Measurements from ENCODE around the gene SAPCD2.
A peak's percentile ranks its signal among the peaks of the same experiment; 100 is the strongest.

Gene SAPCD2

DNA sequence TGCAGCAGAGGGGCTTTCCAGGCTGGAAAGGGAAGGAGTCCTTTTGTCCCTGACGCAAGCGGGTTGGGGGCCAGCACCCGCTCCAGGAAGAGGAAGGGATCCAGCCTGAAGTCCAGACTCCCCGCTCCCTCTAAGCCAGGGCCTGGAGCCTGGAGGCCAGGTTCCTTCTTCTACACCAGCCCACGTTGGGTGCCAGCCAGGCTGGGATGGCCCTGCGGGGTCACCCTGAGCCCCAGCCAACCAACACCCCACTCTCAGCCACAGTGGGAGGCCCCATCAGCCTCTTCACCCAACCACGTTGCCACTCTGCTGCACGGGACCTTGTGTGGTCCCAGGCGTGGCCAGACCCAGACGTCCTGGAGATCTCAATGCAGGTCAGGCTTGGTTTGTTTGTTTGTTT lies 37.5 kb downstream of the SAPCD2 start:
- in situ Hi-C loops (cut with HindIII; ENCODE audit: low sequenced_read_pairs) = loop anchor here (25.0 kb wide), 1 partner anchor 246 kb away; the partner anchor contains the start of genes CCDC183 and TMEM141
- no peak overlapping the region for H3K4me3 ChIP-seq (ENCODE audit: low read depth, low read length)
- DNase-seq (ENCODE audit: low read depth) = no peak
- TF ChIP-seq, protein P1, sequence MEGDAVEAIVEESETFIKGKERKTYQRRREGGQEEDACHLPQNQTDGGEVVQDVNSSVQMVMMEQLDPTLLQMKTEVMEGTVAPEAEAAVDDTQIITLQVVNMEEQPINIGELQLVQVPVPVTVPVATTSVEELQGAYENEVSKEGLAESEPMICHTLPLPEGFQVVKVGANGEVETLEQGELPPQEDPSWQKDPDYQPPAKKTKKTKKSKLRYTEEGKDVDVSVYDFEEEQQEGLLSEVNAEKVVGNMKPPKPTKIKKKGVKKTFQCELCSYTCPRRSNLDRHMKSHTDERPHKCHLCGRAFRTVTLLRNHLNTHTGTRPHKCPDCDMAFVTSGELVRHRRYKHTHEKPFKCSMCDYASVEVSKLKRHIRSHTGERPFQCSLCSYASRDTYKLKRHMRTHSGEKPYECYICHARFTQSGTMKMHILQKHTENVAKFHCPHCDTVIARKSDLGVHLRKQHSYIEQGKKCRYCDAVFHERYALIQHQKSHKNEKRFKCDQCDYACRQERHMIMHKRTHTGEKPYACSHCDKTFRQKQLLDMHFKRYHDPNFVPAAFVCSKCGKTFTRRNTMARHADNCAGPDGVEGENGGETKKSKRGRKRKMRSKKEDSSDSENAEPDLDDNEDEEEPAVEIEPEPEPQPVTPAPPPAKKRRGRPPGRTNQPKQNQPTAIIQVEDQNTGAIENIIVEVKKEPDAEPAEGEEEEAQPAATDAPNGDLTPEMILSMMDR (IDR thresholded peaks at IDR 0.05; ENCODE audit: low read depth, low read length, missing control alignments) = no peak

DNA sequence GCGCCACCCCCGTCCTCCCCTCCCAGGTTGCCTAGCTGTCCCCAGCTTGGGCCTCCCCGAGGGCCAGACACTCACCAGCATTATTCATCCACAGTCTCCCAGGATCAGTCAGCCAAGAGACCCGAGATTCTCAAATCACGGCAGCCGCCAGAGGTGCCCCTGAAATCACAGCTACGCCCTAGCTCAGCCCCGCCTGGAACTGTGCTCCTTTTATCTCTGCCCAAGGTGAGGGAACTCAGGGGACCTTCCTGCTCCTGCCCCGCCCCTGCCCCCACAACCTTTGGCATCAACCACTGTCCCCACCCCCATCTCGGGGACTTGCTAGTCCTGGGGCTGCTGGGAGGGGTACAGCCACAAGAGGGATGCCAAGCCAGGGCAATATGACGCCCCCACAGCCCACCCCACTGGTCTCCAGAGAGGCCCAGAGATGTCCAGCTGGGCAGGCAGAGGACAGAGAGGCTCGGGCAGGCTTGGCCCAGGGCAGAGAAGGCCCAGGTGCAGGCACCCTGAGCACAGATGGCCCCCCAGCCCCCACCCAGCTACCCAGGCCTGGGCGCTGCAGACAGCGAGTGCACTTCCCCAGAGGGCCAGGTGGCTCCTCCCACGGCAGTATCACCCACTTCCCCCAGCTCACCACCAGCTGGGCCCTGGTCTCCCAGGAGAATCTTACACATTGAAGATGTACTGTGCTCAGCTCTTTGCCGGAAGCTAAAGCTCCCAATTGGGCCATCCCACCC lies 38.3 kb downstream of the SAPCD2 start, which contains the start of gene FUT7:
Gene FUT7, minus strand, starts transcription at position 185 of the 737 bp plus-strand sequence. Its CDS starts 97 bp downstream, at position 88.
- H3K4me3 ChIP-seq (ENCODE audit: low read depth, low read length) = no peak within 1 kb of the TSS
- DNase-seq (ENCODE audit: low read depth) = no peak
- TF ChIP-seq, protein P1 (IDR thresholded peaks at IDR 0.05; ENCODE audit: low read depth, low read length, missing control alignments) = no peak
- in situ Hi-C loops (cut with HindIII; ENCODE audit: low sequenced_read_pairs) = loop anchor here (25.0 kb wide), 1 partner anchor 245 kb away; the partner anchor contains the start of genes CCDC183 and TMEM141

DNA sequence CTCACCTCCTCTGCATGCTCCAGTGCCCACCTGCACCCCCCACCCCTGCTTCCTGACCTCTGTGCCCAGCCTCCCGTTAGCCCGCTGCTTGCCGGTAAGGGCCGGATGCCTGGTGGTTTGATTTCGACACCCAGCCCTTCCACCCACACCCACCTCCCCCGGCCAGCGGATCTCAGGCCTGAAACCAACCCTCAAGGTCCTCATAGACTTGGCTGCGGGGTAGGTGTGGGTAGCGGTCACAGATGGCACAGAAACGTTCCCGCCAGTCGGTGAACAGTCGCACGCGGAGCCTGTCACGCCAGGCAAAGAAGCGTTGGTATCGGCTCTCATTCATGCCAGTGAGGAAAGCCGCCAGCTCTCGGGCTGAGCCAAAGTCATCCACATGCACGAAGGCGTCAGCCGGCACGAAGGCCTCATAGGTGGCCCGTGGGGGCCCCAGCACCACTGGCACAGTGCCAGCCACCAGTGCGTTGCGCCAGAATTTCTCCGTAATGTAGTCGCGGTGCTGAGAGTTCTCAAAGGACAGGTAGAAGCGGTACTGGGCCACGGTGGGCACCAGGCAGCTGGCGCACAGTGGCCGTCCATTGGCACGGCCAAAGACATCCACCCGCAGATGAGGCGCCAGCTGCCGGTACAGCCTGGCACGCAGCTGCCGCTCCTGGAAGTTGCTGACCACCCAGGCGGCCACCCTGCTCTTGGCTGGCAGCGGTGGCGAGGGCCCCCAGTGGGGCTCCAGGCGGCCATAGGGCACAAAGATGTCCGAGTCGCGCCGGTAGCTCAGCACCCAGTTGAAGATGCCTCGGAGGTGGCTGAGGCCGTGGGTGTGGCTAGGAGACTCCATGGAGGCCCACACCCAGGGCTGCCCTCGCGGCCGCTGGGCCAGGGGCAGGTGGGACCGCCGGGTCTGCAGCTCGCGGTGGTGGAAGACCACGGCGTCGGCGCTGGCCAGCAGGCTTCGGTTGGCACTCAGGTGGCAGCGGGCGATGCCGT lies 39.5 kb downstream of the SAPCD2 start:
- TF ChIP-seq, protein P1 (IDR thresholded peaks at IDR 0.05; ENCODE audit: low read depth, low read length, missing control alignments) = no peak
- no peak overlapping the region for H3K4me3 ChIP-seq (ENCODE audit: low read depth, low read length)
- in situ Hi-C loops (cut with HindIII; ENCODE audit: low sequenced_read_pairs) = loop anchor here (25.0 kb wide), 1 partner anchor 244 kb away; the partner anchor contains the start of genes CCDC183 and TMEM141
- DNase-seq (ENCODE audit: low read depth) = no peak

DNA sequence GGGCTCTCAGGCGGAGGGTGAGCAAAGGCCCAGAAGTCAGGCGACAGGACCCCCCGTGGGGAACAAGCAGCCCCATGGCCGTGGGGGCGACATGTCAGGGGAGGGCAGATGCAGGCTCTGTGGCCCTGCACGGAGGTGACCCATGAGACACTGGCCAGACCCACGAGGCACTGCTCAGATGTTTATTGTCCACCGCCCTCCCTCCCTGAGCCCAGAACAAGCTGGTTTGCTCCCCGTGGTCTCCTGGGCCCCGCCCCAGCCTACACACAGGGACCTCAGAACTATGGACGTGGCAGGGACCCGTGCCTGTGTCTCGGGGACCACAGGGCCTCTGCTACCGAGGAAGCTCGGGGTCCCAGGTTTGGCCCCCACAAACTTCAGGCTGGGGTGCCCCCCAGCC lies 40.4 kb downstream of the SAPCD2 start:
- H3K4me3 ChIP-seq (ENCODE audit: low read depth, low read length) = no peak overlapping the region
- in situ Hi-C loops (cut with HindIII; ENCODE audit: low sequenced_read_pairs) = loop anchor here (25.0 kb wide), 1 partner anchor 243 kb away; the partner anchor contains the start of genes CCDC183 and TMEM141
- no peak for DNase-seq (ENCODE audit: low read depth)
- TF ChIP-seq, protein P1 (IDR thresholded peaks at IDR 0.05; ENCODE audit: low read depth, low read length, missing control alignments) = no peak

DNA sequence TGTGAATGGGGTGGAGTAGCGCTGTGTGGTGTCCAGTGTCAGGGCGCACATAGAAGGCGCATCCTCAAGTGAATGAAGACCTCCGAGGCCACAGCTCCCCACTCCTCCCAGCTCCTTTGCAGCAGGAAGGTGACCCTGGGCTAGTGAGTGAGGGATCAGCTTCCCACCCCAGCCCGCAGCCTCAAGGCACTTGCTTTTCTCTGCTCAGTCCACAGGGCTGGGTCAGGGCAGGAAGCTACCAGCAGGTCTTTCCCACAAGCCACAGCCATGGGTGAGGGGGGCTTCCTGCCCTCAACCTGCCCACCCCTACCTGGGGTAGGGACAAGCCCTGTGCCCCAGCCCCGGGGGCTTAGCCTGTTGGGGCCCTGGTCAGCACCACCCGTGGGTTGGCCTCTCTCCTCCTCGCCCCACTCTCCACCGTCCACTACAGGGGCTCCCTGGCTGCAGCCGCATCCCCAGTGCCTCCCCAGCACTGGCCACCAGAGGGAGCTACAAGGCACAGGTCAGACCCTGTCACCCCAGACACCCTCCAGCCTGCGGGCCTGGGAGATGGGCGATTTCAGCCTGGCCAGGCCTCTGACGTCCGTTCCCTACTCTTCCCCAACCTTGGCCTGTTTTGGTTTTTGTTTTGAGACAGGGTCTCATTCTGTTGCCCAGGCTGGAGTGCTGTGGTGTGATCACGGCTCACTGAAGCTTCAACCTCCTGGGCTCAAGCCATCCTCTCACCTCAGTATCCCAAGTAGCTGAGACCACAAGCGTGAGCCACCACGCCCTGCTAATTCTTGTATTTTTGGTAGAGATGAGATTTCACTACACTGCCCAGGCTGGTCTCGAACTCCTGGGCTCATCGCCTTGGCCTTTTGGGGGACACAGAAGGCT lies 41.1 kb downstream of the SAPCD2 start:
- in situ Hi-C loops (cut with HindIII; ENCODE audit: low sequenced_read_pairs) = loop anchor here (25.0 kb wide), 1 partner anchor 242 kb away; the partner anchor contains the start of genes CCDC183 and TMEM141
- DNase-seq (ENCODE audit: low read depth) = no peak
- no peak overlapping the region for H3K4me3 ChIP-seq (ENCODE audit: low read depth, low read length)
- TF ChIP-seq, protein P1 (IDR thresholded peaks at IDR 0.05; ENCODE audit: low read depth, low read length, missing control alignments) = peak; percentile 96

All from astrocyte of the cerebellum (primary cell).